SHP77 treated with DMSO at 0.1 percent for 48 hours (cell line): ENCODE measurements around the gene TRAPPC12.
"Not testable (repeated sequence)": the region's sequence is repeated elsewhere in the genome, so short reads cannot be mapped to it uniquely, and the experiment has no call there.

Experiments
- DNase-seq: peaks from one replicate; lab custom pipeline; 2025; lab: John Stamatoyannopoulos, UW

Gene TRAPPC12

DNA sequence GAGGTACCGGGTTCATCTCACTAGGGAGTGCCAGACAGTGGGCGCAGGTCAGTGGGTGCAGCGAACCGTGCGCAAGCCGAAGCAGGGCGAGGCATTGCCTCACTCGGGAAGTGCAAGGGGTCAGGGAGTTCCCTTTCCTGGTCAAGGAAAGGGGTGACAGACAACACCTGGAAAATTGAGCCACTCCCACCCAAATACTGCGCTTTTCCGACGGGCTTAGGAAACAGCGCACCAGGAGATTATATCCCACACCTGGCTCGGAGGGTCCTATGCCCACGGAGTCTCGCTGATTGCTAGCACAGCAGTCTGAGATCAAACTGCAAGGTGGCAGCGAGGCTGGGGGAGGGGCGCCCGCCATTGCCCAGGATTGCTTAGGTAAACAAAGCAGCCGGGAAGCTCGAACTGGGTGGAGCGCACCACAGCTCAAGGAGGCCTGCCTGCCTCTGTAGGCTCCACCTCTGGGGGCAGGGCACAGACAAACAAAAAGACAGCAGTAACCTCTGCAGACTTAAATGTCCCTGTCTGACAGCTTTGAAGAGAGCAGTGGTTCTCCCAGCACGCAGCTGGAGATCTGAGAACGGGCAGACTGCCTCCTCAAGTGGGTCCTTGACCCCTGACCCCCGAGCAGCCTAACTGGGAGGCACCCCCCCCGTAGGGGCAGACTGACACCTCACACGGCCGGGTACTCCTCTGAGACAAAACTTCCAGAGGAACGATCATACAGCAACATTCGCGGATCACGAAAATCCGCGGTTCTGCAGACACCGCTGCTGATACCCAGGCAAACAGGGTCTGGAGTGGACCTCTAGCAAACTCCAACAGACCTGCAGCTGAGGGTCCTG is 9.9 kb upstream of the TRAPPC12 start:
- DNase-seq, result not testable (repeated sequence)

- DNase-seq, result no peak
These were observed 2.7 kb upstream of the TRAPPC12 start for GRCh38 chr2:3376821-3377220.

DNA sequence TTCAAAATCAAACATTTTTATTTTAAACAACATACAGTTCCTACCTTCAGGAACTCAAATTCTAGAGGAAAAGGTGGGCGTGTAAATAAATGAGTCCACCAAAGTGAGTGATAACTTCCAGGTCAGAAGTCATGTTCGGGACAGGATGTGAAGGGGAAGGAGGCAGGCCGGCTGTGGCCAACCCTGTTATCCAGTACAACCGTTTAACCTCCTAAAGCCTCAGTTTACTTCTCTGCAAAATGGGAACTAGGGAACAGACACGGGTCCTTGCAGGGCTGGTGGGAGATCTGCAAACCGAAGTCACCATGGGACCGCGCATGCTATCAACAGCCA is 2.2 kb upstream of the TRAPPC12 start:
- DNase-seq, result peak; percentile 52

DNA sequence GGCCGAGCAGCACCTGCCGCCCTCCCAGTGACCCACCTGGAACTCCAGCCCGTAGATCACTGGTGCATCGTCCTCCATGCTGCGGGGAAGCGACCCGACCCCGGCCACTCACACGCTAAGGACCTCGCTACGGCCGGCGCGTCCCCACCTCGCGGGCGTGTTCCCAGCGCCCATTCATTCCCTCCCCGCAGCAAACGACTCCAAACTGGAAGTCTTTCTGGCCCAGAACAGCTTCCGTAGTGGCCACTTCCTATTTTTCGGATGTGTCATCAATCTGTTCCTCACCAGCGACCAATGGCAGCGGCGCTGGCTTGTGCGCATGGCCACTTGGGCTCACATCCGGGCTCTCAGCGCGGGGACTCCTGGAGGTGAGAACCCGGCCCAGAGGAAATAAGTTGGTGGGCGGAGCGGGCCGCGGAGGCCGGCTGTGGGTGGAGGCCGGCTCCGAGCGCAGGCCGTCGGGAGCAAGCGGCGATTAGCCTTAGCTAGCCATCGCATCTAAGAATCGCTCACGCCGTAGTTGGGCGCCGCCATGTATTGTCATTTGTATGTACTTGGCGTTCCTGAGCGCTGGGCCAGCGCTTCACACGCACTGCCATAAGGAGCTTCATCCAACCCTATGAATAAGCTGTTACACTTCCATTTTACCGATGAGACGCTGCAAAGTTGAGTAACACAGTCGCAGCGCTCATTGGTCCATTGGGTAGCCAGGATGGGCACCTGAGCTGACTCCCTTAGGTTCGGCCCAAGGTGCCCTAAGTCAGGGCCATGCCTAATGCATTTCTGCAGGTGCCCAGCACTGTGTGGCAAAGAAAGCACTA is 1.7 kb upstream of the TRAPPC12 start, which contains the start of gene EIPR1:
Gene EIPR1 (minus strand): TSS at position 207 of the 821 bp plus-strand sequence. CDS start 129 bp downstream, at position 78.
- DNase-seq, result peak; percentile 98

DNA sequence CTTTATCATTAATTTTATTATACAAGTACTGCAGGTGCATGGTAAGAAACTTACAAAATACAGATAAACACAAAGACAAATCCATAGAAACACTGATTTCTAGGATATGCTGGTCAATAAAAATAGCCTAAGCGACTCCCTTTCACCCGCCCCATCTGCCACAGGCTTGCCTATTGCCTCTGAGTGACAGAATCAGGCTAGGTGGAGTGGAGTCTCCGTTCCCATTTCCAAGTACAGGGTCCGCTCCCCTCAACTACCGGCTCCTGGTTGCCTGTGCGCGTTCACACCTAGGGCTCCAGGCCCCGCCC is 201 bp upstream of the TRAPPC12 start:
- no peak for DNase-seq

DNA sequence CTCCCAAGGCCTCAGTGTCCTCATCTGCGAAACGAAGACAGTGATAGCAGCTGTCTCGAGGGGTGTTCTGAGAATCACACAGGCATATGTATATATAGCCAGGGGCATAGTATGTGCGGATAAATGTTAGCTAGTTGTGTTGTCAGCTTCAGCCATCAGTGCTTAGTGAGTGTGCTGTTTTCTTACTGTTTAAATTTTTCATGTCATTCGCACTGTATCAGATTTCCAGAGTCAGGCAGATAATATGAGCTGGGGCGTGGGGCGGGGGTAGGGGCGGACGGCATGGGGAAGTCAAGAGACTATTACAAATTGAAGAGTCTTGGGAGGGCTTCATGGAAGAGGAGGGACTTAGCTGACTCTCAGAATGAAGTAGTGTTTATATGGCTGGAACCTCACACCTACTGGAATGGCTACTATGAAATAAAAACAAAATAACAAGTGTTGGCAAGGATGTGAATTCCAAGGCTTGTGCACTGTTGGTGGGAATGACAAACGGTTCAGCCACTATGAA is 7.0 kb downstream of the TRAPPC12 start:
- DNase-seq, result no peak

DNA sequence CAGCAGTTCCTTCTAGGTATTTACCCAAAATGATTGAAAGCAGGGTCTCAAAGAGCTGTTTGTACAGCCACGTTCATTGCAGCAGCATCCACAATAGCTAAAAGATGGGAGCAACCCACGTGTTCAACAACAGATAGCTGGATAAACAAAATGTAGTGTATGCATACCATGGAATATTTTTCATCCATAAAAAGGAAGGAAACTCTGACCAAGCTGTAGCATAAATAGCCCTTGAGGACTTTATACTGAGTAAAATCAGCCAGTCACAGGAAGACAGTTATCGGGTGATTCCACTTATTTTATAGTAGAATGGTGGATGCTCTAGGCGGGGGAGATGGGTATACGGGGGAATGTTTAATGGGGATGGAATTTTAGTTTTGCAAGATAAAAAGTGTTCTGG is 7.5 kb downstream of the TRAPPC12 start:
- DNase-seq, result no peak

- DNase-seq, result no peak
These were observed 8.3 kb downstream of the TRAPPC12 start for GRCh38 chr2:3387644-3388411.

DNA sequence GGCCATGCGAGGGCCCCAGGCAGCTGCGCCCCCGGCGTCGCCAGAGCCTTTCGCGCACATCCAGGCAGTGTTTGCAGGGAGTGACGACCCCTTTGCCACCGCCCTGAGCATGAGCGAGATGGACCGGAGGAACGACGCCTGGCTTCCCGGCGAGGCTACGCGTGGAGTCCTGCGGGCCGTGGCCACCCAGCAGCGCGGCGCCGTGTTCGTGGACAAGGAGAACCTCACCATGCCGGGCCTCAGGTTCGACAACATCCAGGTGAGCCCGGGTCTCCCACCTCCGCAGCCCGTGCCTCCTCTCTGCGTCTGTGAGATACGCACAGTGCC is 8.9 kb downstream of the TRAPPC12 start:
- DNase-seq, result no peak

DNA sequence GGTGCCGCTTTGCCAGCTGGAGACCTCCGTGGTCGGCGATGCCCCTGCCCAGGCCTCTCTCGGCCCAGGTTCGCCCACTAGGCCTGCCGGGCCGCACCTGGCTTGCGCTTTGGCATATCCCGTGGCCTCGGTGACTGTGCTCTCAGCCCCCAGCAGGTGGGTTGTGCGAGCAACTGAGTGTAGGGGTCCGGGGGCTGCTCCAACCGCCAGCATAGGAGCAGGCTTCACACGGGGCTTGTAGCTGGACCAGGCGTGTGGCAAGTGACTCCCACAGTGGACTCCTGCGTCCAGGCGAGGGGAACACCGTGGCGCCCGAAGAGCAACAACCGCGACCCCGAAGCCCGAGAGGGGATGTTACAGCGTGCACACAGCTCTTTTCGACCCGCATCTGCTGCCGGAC is 9.7 kb downstream of the TRAPPC12 start:
- no peak for DNase-seq

DNA sequence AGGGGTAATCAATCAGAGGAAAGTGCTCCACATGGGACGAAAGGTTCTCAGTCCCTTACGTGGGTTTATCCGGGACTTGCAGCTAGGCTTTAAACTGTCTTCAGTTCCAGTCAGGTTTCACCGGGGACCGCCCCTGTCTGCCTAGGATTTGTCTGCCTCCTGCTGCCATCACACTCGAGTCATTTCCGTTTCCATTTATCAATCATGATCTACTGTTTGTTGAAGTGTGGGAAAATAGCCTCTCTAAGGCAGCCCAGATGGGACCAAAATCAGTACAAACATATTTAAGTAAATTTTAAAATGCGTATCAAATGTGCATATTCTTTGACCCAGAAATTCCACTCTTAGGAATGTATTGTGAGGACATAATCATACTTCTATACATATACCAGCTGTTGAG is 10.5 kb downstream of the TRAPPC12 start:
- no peak for DNase-seq

DNA sequence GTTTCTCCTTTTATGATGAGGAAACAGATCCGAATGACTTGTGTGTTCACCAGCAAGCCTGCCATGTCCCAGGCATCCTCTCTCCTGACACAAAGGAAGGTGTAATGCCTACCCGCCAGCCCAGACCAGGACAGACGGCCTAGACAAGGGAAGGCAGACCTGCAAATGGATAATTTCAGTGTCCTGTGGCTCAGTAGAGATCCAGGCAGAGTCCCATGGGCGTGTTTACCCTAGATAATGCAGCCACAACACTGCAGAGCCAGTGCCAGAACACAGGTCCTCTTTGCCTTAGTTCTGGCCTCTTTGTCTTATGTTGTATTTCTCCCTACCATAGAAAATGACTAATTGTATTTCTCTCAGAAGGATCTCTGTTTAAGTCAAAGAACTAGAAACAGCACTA is 12.7 kb downstream of the TRAPPC12 start:
- no peak for DNase-seq

DNA sequence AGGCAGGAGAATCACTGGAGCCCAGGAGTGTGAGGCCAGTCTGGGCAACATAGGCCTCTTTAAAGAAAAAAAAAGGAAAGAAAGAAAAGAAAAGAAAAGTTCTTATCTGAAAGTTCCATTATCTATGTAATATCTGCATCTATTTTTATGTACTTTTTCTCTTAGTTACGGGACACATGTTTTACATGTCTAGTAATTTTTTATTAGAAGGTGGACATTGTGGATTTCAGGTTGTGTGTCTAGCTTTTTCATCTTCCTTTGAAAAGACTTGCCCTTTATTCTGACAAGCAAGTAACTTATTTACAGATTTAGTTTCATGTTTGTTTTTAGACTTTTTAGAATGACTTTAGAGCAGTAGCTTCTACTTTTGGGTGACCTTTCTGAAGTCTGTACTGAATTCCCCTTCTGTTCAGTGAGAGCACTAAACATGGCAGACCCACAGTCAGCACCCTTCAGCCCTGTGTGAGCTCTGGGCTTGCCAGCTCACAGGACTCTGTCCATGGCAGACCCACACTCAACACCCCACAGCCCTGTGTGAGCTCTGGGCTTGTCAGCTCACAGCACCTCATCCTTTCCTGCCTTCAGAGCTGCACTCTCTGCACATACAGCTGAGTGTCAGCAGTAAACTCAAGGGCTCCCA is 17.5 kb downstream of the TRAPPC12 start:
- DNase-seq, result no peak

DNA sequence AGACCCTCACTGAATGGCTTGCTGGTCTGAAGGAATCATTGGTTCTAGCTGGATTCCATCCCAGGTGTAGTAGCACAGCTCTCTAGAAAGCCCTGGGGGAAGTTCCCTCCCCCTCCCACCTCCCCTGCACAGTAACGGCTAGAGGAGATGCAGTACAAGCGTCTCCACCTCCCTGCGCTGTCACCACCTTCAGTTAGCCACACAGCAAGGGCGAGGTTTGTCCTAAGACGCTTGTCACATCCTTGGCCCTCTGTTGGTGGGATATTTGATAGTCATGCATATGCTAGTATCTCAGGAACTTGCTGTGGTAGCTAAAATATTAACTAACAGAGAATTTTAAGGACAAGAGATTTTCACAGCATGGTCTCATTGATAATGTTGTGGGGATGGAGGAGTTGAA is 19.4 kb downstream of the TRAPPC12 start:
- DNase-seq, result no peak

DNA sequence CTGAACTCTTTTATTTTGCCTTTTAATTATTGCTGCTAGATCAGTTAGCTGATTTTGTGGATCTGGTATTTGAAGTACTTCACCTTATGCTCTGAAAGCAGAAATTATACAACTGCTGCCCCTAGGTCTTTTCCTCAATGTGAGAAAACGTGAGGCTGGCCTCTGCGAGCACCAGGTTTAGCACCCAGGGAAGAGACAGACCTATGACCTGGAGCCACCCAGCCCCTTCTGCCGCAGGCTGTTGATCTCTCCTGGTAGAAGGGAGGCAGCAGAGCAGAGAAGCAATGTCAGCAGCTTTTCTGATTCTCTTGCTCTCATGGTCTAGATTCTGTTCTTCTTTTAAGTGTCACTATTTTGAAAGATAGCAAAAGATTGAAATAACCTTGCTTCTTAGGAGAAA is 19.9 kb downstream of the TRAPPC12 start:
- no peak for DNase-seq

- no peak for DNase-seq
These were observed 20.3 kb downstream of the TRAPPC12 start for GRCh38 chr2:3399829-3400228.

- DNase-seq, result no peak
These were observed 24.3 kb downstream of the TRAPPC12 start for GRCh38 chr2:3403587-3404334.

- no peak for DNase-seq
These were observed 24.9 kb downstream of the TRAPPC12 start for GRCh38 chr2:3404349-3404894.

- DNase-seq, result no peak
These were observed 25.8 kb downstream of the TRAPPC12 start for GRCh38 chr2:3405307-3405706.

DNA sequence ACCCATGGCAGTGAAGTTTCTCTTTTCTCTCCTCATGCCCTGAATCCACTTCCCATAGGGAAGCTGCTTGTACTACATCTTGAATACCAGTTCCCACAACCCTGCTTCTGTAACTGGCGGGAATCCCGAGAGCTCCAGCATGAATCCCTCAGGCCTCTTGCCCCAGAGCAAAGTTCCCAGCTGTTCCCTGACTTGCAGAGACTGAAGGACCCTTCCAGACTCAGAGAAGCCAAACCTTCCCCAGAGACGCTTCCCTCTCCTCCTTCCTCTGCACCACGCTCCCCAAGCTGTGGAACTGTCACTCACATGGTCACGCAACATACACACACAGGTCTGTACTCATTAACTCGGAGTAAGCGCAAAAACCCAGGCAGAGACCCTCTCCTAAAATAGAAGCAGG is 26.4 kb downstream of the TRAPPC12 start:
- no peak for DNase-seq

DNA sequence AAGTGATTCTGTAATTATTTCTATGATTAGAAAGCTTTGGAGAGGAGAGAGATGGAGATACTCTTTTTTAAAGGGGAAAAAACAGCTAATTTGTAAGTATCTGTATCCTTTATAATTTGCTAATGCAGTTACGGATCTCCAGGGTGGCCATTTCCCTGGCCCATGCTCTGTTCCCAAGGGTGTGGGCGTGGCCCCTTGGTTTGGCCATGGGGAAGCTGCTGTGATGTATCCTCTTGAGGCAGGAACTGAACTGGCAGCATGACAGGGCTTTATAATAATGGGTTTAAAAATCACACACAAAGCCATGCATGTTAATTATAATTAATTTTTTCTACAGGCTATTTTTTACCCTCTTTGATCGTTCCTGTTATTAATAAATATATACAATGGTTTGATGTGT is 27.0 kb downstream of the TRAPPC12 start:
- no peak for DNase-seq
